GM12878 (cell line): ENCODE results near the gene PATZ1. TPM values are rescaled to one million over a fixed set of nuclear protein-coding genes. Genes with fewer than 3 reads are reported as not detected.

Source experiments
- ASH2L ChIP-seq: fragments of 300-600, 200-600 bp; sonication (generic); IDR thresholded peaks from 2 replicates; pipeline ENCODE4 v1.6.1; 2017; ENCODE audit warnings: low read depth, mild to moderate bottlenecking, borderline replicate concordance
- BCL3 ChIP-seq: IDR thresholded peaks from 2 replicates; pipeline ENCODE4 v1.6.1; 2011; ENCODE audit warnings: borderline replicate concordance, low read depth, mild to moderate bottlenecking, moderate library complexity, low read length; ENCODE audit not compliant: insufficient read depth, poor library complexity, severe bottlenecking
- HDGF ChIP-seq: fragments of 450-650 bp; IDR thresholded peaks from 2 replicates; pipeline ENCODE4 v1.6.1; 2016; ENCODE audit warnings: antibody characterized with exemption
- JUNB ChIP-seq: IDR thresholded peaks from 2 replicates; pipeline ENCODE4 v1.6.1; 2016; ENCODE audit warnings: antibody characterized with exemption, mild to moderate bottlenecking
- MLLT1 ChIP-seq: fragments of 450-650 bp; IDR thresholded peaks from 2 replicates; pipeline ENCODE4 v1.6.1; 2016; ENCODE audit warnings: mild to moderate bottlenecking
- MTA2 ChIP-seq: fragments of 450-650 bp; IDR thresholded peaks from 2 replicates; pipeline ENCODE4 v1.6.1; 2016; ENCODE audit warnings: low read depth, mild to moderate bottlenecking, moderate library complexity
- PKNOX1 ChIP-seq: fragments of 450-650 bp; IDR thresholded peaks from 2 replicates; pipeline ENCODE4 v1.6.1; 2016; ENCODE audit warnings: mild to moderate bottlenecking
- RBBP5 ChIP-seq: fragments of 200-600 bp; sonication (generic); conservative IDR thresholded peaks from 2 replicates; pipeline ENCODE4 v1.6.1; 2016
- RELA ChIP-seq: fragments of 450-650 bp; IDR thresholded peaks from 2 replicates; pipeline ENCODE4 v1.8.0; 2014; ENCODE audit warnings: borderline replicate concordance; ENCODE audit not compliant: partially characterized antibody
- REST ChIP-seq: IDR thresholded peaks from 2 replicates; pipeline ENCODE4 v1.6.1; 2012; ENCODE audit warnings: mild to moderate bottlenecking, low read depth, low read length
- SIX5 ChIP-seq: IDR thresholded peaks from 2 replicates; pipeline ENCODE4 v1.6.1; 2011; ENCODE audit warnings: mild to moderate bottlenecking, low read depth, low read length, moderate library complexity; ENCODE audit not compliant: severe bottlenecking
- SP1 ChIP-seq: IDR thresholded peaks from one replicate; pipeline ENCODE4 v1.6.1; 2011; ENCODE audit warnings: low read depth, low read length
- SUPT20H ChIP-seq: IDR thresholded peaks from 2 replicates; pipeline ENCODE4 v1.6.1; 2011; ENCODE audit warnings: low read depth, mild to moderate bottlenecking, low read length, moderate library complexity, borderline replicate concordance; ENCODE audit not compliant: control insufficient read depth
- TAF1 ChIP-seq: IDR thresholded peaks from 2 replicates; pipeline ENCODE4 v1.6.1; 2011; ENCODE audit warnings: mild to moderate bottlenecking, low read depth, low read length, borderline replicate concordance
- ZBTB11 ChIP-seq: fragments of 450-650 bp; formaldehyde crosslinking; IDR thresholded peaks from 2 replicates; pipeline ENCODE4 v1.5.0; 2022; ENCODE audit warnings: mild to moderate bottlenecking, missing genetic modification characterization
- ZNF274 ChIP-seq: IDR thresholded peaks from one replicate; pipeline ENCODE4 v1.8.0; 2011; ENCODE audit not compliant: insufficient read length, insufficient read depth
- ZNF384 ChIP-seq: IDR thresholded peaks from 2 replicates; pipeline ENCODE4 v1.6.1; 2012; ENCODE audit warnings: low read depth, mild to moderate bottlenecking, low read length, improper control_type of control experiment, borderline replicate concordance
- polyA plus RNA-seq, 11 experiments: library from polyadenylated mRNA; depleted of rRNA in 4 of 11; unstranded in 6 of 11; stranded (reverse) in 5 of 11; fragments of >200 nt; fragmentation: Nextera tagmentation in 4 of 11; fragmentation: Illumina TruSeq in 1 of 11; extraction: Ambion mirVana in 4 of 11; extraction: Trizol in 1 of 11; gene quantifications; 1 replicate in 1 of 11; 2 replicates in 10 of 11; pipeline versions ENCODE4 v1.2.1 to v1.2.3, GENCODE V29; 2011 to 2016; ENCODE audit warnings: inconsistent platforms in 2 of 11, missing spikeins in 2 of 11, low read depth in 1 of 11
- total RNA-seq, 4 experiments: library from RNA; depleted of rRNA in 3 of 4; stranded (reverse); fragments of >200 nt in 3 of 4; fragmentation: Illumina TruSeq in 1 of 4; extraction: Trizol in 1 of 4; gene quantifications; 2 replicates each; pipeline versions ENCODE4 v1.2.1 to v1.2.3, GENCODE V29; 2013 to 2021

The PATZ1 gene
- total and polyA plus RNA-seq, 10 of the 15 experiments (the other 5 are each of a cell fraction or from before 2014, with no cell fraction given): 3.6 to 32.7 (median 13.9) TPM

GRCh38 chr22:31345331-31346254 lies 553 bp downstream of the PATZ1 start (continued):
- no peak for TF ChIP-seq BCL3
- TF ChIP-seq SIX5: no peak
- no peak for TF ChIP-seq REST
- no peak for TF ChIP-seq MTA2
- no peak for TF ChIP-seq MLLT1
- TF ChIP-seq SUPT20H: no peak
- peak; percentile 83; the same call in 1 of the 2 replicates for TF ChIP-seq ASH2L
- TF ChIP-seq PKNOX1: no peak
- peak; percentile 26 for TF ChIP-seq SP1
- no peak for TF ChIP-seq ZNF384
- no peak for TF ChIP-seq RBBP5
- no peak for TF ChIP-seq ZNF274
- TF ChIP-seq HDGF: peak; percentile 63; the same call in 1 of the 2 replicates
- no peak for TF ChIP-seq JUNB
- TF ChIP-seq ZBTB11 (CRISPR knock-in tag): no peak
- TF ChIP-seq RELA: peak; percentile 18
- TF ChIP-seq TAF1: peak; percentile 43
